ENCODE results near the gene MICAL3. TPM values are rescaled to one million over a fixed set of nuclear protein-coding genes. Genes with fewer than 3 reads are reported as not detected.
A peak's percentile ranks its signal among the peaks of the same experiment; 100 is the strongest.

The MICAL3 gene
- total RNA-seq, 1 donor from 2014 or later: 103 TPM

- H3K36me3 Mint-ChIP-seq: no peaks in the 10 kb centered on the region
- no peak overlapping the region for H3K4me3 Mint-ChIP-seq
- no peak for DNase-seq (ENCODE audit: low spot score in 2 of 2, unreplicated experiment in 2 of 2)
- peaks cover 2% of the 10 kb centered on the region for H3K27me3 Mint-ChIP-seq (ENCODE audit: low read depth)
- no peaks in the 10 kb centered on the region for H3K9me3 Mint-ChIP-seq
- H3K4me1 Mint-ChIP-seq: peaks cover 33% of the 10 kb centered on the region
- no peak overlapping the region for H3K27ac Mint-ChIP-seq
- TF ChIP-seq, protein P1, sequence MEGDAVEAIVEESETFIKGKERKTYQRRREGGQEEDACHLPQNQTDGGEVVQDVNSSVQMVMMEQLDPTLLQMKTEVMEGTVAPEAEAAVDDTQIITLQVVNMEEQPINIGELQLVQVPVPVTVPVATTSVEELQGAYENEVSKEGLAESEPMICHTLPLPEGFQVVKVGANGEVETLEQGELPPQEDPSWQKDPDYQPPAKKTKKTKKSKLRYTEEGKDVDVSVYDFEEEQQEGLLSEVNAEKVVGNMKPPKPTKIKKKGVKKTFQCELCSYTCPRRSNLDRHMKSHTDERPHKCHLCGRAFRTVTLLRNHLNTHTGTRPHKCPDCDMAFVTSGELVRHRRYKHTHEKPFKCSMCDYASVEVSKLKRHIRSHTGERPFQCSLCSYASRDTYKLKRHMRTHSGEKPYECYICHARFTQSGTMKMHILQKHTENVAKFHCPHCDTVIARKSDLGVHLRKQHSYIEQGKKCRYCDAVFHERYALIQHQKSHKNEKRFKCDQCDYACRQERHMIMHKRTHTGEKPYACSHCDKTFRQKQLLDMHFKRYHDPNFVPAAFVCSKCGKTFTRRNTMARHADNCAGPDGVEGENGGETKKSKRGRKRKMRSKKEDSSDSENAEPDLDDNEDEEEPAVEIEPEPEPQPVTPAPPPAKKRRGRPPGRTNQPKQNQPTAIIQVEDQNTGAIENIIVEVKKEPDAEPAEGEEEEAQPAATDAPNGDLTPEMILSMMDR (IDR thresholded peaks at IDR 0.05; ENCODE audit: unreplicated experiment): no peak
Measured at GRCh38 chr22:17777005-17777716, 247.2 kb downstream of the MICAL3 start.

DNA sequence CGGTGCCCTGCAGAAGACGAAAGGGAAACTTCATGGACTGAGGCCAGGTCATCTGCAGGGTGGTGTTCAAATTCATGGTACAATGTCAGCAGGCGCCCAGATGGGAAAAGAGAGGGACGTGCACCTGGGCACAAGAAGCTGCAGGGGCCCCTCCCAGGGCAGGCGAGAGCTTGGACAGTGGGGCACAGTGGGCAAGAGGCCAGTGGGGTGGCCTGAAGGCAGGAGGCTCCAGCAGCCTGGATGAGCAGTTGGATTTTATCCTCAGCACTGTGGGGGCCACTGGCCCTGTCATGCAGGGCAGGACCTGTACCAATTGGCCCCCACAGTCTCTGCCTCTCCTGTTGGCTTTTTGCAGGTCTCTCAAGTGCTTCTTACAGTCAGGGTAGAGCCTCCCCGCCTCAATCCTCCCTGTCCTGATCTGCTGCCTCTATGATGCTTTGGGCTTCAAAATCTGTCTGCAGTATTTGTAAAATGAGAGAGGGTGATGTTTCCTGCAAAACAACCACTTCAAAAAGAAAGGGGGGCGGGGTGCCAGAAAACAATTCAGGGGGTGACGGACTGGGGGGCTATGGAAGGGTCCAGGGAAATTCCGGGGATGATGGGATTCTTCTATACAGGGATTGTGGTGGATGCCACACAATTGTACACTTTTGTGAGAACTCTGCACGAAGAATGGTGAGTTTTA, 248.4 kb downstream of the MICAL3 start:
- H3K36me3 Mint-ChIP-seq: no peaks in the 10 kb centered on the region
- H3K4me1 Mint-ChIP-seq: peaks cover 26% of the 10 kb centered on the region
- no peak for DNase-seq (ENCODE audit: low spot score in 2 of 2, unreplicated experiment in 2 of 2)
- H3K4me3 Mint-ChIP-seq: peak overlapping the region; percentile 64
- TF ChIP-seq, protein P1 (IDR thresholded peaks at IDR 0.05; ENCODE audit: unreplicated experiment): no peak
- no peaks in the 10 kb centered on the region for H3K9me3 Mint-ChIP-seq
- H3K27ac Mint-ChIP-seq: no peak overlapping the region
- peaks cover 2% of the 10 kb centered on the region for H3K27me3 Mint-ChIP-seq (ENCODE audit: low read depth)

GRCh38 chr22:17774926-17775685, 249.3 kb downstream of the MICAL3 start:
- Mint-ChIP-seq H3K9me3 (no peaks in the 10 kb centered on the region), H3K36me3 (no peaks in the 10 kb centered on the region), H3K27ac (no peak overlapping the region), H3K27me3 (ENCODE audit: low read depth) (peaks cover 2% of the 10 kb centered on the region), H3K4me1 (peaks cover 21% of the 10 kb centered on the region), H3K4me3 (peak overlapping the region; percentile 64)
- DNase-seq (ENCODE audit: low spot score in 2 of 2, unreplicated experiment in 2 of 2): no peak
- TF ChIP-seq, protein P1 (IDR thresholded peaks at IDR 0.05; ENCODE audit: unreplicated experiment): no peak

- no peaks in the 10 kb centered on the region for H3K36me3 Mint-ChIP-seq
- TF ChIP-seq, protein P1 (IDR thresholded peaks at IDR 0.05; ENCODE audit: unreplicated experiment): no peak
- peak within 1 kb of the TSS; percentile 77 for H3K4me3 Mint-ChIP-seq
- H3K9me3 Mint-ChIP-seq: no peaks in the 10 kb centered on the region
- DNase-seq (ENCODE audit: low spot score in 2 of 2, unreplicated experiment in 2 of 2): peak in 1 of 2 experiments; percentile 53
- peak within 1 kb of the TSS; percentile 86 for H3K27ac Mint-ChIP-seq
- peaks cover 17% of the 10 kb centered on the region for H3K4me1 Mint-ChIP-seq
- peaks cover 2% of the 10 kb centered on the region for H3K27me3 Mint-ChIP-seq (ENCODE audit: low read depth)
Measured at GRCh38 chr22:17774206-17774925, 250.0 kb downstream of the MICAL3 start, which contains the start of gene BID. Gene BID, minus strand, starts transcription at chr22:17774469. Its CDS starts 24,353 bp downstream, at chr22:17750116.

- peak in 1 of 2 experiments; percentile 73 for DNase-seq (ENCODE audit: low spot score in 2 of 2, unreplicated experiment in 2 of 2)
- peaks cover 16% of the 10 kb centered on the region for H3K4me1 Mint-ChIP-seq
- H3K36me3 Mint-ChIP-seq: no peaks in the 10 kb centered on the region
- H3K9me3 Mint-ChIP-seq: no peaks in the 10 kb centered on the region
- peaks cover 2% of the 10 kb centered on the region for H3K27me3 Mint-ChIP-seq (ENCODE audit: low read depth)
- H3K4me3 Mint-ChIP-seq: peak overlapping the region; percentile 77
- peak overlapping the region; percentile 86 for H3K27ac Mint-ChIP-seq
- TF ChIP-seq, protein P1 (IDR thresholded peaks at IDR 0.05; ENCODE audit: unreplicated experiment): no peak
Measured at GRCh38 chr22:17773606-17774205, 250.7 kb downstream of the MICAL3 start.

All from mesothelial cell of epicardium (in vitro differentiated cells).